ENCODE data around the gene NUTM2A. TPM values are rescaled to one million over a fixed set of nuclear protein-coding genes. Genes with fewer than 3 reads are reported as not detected.
"Not testable (repeated sequence)": the region's sequence is repeated elsewhere in the genome, so short reads cannot be mapped to it uniquely, and the experiment has no call there.

Gene NUTM2A
- total and polyA plus RNA-seq, 5 donors from 2014 or later, result 0.05 to 0.86 (median 0.15) TPM; not detected in 2

DNA sequence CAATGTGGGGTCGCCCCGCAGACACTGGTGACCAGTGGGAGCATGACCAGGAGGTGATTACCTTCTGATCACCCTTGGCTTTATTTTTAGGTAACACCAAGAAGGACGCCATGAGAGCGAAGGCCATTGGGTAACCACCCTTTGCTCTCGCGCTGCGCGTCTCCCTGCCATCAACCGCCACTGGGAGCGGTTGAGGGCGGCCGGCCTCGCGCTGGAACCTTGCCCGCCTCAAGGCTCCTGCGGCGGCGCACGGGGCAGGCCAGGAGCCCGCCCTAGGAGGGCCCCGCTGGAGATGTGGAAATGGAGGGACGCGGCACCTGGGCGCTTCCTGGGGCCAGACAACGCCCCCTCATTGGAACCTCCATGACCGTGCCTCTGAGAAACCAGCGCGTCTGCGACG, 2.5 kb upstream of the NUTM2A start:
- H3K27me3 Mint-ChIP-seq; H3K4me3 Mint-ChIP-seq; H3K36me3 Mint-ChIP-seq; H3K4me1 Mint-ChIP-seq; DNase-seq; ATAC-seq (ENCODE audit: low read depth in 2 of 2); H3K27me3 ChIP-seq (ENCODE audit: control insufficient read depth, insufficient read depth, low read length); H3K4me1 ChIP-seq (ENCODE audit: control insufficient read depth, insufficient read depth, low read length, poor library complexity, severe bottlenecking); H3K9me3 ChIP-seq (ENCODE audit: control insufficient read depth in 2 of 2, low read length in 2 of 2); H3K4me3 ChIP-seq (ENCODE audit: low read depth, low read length); H3K36me3 ChIP-seq (ENCODE audit: control insufficient read depth, insufficient read depth, low read length); H3K27ac ChIP-seq (ENCODE audit: insufficient read depth, low read length, poor library complexity, severe bottlenecking); H3K27ac Mint-ChIP-seq; H3K9me3 Mint-ChIP-seq: not testable (repeated sequence)

DNA sequence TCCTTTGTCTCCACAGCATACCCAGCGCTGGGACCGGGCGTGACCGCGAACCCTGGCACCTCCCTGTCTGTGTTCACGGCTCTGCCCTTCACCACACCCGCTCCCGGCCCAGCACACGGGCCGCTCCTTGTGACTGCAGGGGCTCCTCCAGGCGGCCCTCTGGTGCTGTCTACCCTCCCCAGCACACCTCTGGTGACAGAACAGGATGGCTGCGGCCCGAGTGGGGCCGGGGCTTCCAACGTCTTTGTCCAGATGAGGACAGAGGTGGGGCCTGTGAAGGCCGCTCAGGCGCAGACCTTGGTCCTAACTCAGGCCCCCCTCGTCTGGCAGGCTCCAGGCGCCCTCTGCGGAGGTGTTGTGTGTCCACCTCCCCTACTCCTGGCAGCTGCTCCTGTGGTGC, 3.0 kb downstream of the NUTM2A start:
- H3K36me3 Mint-ChIP-seq; DNase-seq; H3K27me3 ChIP-seq (ENCODE audit: control insufficient read depth, insufficient read depth, low read length); H3K4me3 ChIP-seq (ENCODE audit: low read depth, low read length); H3K9me3 Mint-ChIP-seq; H3K4me1 ChIP-seq (ENCODE audit: control insufficient read depth, insufficient read depth, low read length, poor library complexity, severe bottlenecking); H3K4me3 Mint-ChIP-seq; H3K4me1 Mint-ChIP-seq; H3K27me3 Mint-ChIP-seq; H3K27ac Mint-ChIP-seq; H3K9me3 ChIP-seq (ENCODE audit: control insufficient read depth in 2 of 2, low read length in 2 of 2); H3K27ac ChIP-seq (ENCODE audit: insufficient read depth, low read length, poor library complexity, severe bottlenecking); ATAC-seq (ENCODE audit: low read depth in 2 of 2); H3K36me3 ChIP-seq (ENCODE audit: control insufficient read depth, insufficient read depth, low read length): not testable (repeated sequence)

DNA sequence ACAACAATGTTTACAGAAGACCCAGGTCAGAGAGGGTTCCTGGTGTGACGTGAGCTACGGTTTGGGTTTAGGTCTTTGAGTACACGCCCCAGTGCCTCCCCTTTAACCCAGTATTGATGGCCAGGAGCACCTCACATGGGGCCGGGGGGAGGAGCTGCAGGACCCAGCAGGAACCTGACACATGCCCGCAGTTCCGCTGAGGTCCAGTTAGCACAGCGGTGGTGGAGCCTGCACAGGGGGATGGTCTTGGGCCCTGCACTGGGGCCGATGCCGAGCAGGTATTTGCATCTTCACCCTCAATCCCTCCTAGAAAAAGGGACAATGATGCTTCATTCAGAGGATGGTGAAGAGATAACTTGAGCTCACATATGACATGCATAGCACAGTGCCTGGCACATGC, 4.0 kb downstream of the NUTM2A start:
- H3K27ac Mint-ChIP-seq; H3K36me3 Mint-ChIP-seq; H3K9me3 Mint-ChIP-seq; H3K4me1 Mint-ChIP-seq; H3K4me1 ChIP-seq (ENCODE audit: control insufficient read depth, insufficient read depth, low read length, poor library complexity, severe bottlenecking); H3K4me3 ChIP-seq (ENCODE audit: low read depth, low read length); H3K36me3 ChIP-seq (ENCODE audit: control insufficient read depth, insufficient read depth, low read length); H3K9me3 ChIP-seq (ENCODE audit: control insufficient read depth in 2 of 2, low read length in 2 of 2); H3K4me3 Mint-ChIP-seq; H3K27ac ChIP-seq (ENCODE audit: insufficient read depth, low read length, poor library complexity, severe bottlenecking); DNase-seq; H3K27me3 ChIP-seq (ENCODE audit: control insufficient read depth, insufficient read depth, low read length); H3K27me3 Mint-ChIP-seq; ATAC-seq (ENCODE audit: low read depth in 2 of 2): not testable (repeated sequence)

DNA sequence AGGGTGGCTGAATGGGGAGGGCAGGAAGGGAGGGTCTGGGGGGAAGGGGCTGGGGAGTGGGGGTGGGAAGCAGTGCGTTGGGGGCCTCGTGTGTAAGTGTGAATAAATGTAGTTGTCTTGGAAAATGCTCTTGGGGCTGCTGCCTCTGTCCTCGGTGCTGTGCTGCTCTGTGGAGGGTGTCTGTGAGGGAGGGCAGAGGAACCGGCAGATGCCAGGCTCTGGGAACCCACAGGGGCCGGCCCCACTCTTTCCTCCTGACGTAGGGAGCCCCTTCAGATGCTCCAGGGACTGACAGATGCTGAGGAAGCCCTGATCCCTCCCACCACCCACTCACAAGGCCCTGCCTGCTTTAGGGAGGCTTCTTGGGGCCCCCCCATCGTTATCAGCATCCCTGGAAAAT, 9.6 kb downstream of the NUTM2A start:
- H3K27me3 Mint-ChIP-seq; H3K27ac Mint-ChIP-seq; ATAC-seq (ENCODE audit: low read depth in 2 of 2); H3K36me3 ChIP-seq (ENCODE audit: control insufficient read depth, insufficient read depth, low read length); H3K4me3 ChIP-seq (ENCODE audit: low read depth, low read length); H3K9me3 ChIP-seq (ENCODE audit: control insufficient read depth in 2 of 2, low read length in 2 of 2); H3K27ac ChIP-seq (ENCODE audit: insufficient read depth, low read length, poor library complexity, severe bottlenecking); DNase-seq; H3K4me1 ChIP-seq (ENCODE audit: control insufficient read depth, insufficient read depth, low read length, poor library complexity, severe bottlenecking); H3K27me3 ChIP-seq (ENCODE audit: control insufficient read depth, insufficient read depth, low read length); H3K4me3 Mint-ChIP-seq; H3K9me3 Mint-ChIP-seq; H3K4me1 Mint-ChIP-seq; H3K36me3 Mint-ChIP-seq: not testable (repeated sequence)

DNA sequence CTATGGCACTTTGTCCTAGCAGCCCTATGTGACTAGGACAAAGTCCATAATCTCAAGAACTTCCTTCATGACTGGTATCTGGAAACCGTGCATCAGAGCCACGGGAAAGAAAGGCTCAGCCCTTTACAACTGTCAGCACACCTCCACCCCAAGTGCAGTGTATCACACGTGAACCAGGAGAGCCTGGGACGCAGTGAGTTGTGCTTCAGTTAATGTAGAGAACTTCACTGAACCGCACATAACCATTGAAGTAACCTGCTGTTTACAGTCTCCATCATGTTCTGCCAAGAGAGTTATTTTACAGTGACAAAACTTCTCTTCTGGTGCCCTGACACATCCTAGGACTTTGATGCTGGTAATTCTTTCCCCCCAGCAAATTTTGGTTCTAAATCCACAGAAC, 12.0 kb downstream of the NUTM2A start:
- H3K4me3 Mint-ChIP-seq; ATAC-seq (ENCODE audit: low read depth in 2 of 2); H3K27ac ChIP-seq (ENCODE audit: insufficient read depth, low read length, poor library complexity, severe bottlenecking); H3K36me3 Mint-ChIP-seq; DNase-seq; H3K27me3 Mint-ChIP-seq; H3K27ac Mint-ChIP-seq; H3K27me3 ChIP-seq (ENCODE audit: control insufficient read depth, insufficient read depth, low read length); H3K4me3 ChIP-seq (ENCODE audit: low read depth, low read length); H3K4me1 ChIP-seq (ENCODE audit: control insufficient read depth, insufficient read depth, low read length, poor library complexity, severe bottlenecking); H3K36me3 ChIP-seq (ENCODE audit: control insufficient read depth, insufficient read depth, low read length); H3K4me1 Mint-ChIP-seq; H3K9me3 ChIP-seq (ENCODE audit: control insufficient read depth in 2 of 2, low read length in 2 of 2); H3K9me3 Mint-ChIP-seq: not testable (repeated sequence)

DNA sequence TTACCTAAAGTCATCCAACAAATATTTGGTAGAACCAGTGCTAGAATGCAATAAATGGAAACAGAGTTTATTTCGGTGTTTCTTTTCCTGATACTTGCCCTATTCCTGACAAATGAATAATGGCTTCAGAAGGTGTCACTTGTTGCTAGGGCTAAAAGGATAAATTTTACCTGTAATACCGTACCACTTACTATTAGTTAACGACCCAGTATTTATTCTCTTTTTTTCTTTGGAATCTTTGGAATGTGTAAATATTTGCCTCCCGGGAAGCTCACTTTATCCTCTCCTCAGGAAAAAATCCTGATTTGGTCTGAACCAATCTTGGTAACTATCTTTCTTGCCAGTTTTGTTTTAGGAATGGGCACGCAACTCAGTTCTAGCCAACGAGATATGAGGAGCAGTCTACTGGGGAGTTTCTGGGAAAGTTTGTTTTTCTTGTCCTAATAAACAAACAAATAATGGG, 14.1 kb downstream of the NUTM2A start:
- not testable (repeated sequence) for H3K27me3 ChIP-seq (ENCODE audit: control insufficient read depth, insufficient read depth, low read length); H3K36me3 Mint-ChIP-seq; H3K36me3 ChIP-seq (ENCODE audit: control insufficient read depth, insufficient read depth, low read length); H3K27ac Mint-ChIP-seq; DNase-seq; H3K9me3 Mint-ChIP-seq; H3K4me1 ChIP-seq (ENCODE audit: control insufficient read depth, insufficient read depth, low read length, poor library complexity, severe bottlenecking); H3K4me1 Mint-ChIP-seq; H3K27me3 Mint-ChIP-seq; H3K9me3 ChIP-seq (ENCODE audit: control insufficient read depth in 2 of 2, low read length in 2 of 2); H3K27ac ChIP-seq (ENCODE audit: insufficient read depth, low read length, poor library complexity, severe bottlenecking); H3K4me3 Mint-ChIP-seq; H3K4me3 ChIP-seq (ENCODE audit: low read depth, low read length); ATAC-seq (ENCODE audit: low read depth in 2 of 2)

DNA sequence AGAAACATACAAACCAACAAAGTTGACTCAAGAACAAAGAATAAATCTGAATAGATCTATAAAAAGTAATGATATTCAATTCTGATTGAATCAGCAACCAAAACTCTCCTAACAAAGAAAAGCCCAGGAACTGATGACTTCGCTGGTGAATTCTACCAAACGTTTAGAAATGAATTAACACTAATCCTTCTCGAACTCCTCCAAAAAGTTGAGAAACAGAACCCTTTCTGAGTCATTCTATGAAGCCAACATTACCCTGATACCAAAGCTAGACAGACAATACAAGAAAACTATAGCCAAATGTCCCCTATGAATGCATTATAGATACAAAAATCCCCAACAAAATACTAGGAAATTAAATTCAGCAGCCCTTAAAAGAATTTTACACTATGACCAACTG, 16.9 kb downstream of the NUTM2A start:
- H3K27me3 Mint-ChIP-seq; DNase-seq; H3K27me3 ChIP-seq (ENCODE audit: control insufficient read depth, insufficient read depth, low read length); H3K36me3 Mint-ChIP-seq; ATAC-seq (ENCODE audit: low read depth in 2 of 2); H3K36me3 ChIP-seq (ENCODE audit: control insufficient read depth, insufficient read depth, low read length); H3K27ac Mint-ChIP-seq; H3K9me3 Mint-ChIP-seq; H3K4me1 ChIP-seq (ENCODE audit: control insufficient read depth, insufficient read depth, low read length, poor library complexity, severe bottlenecking); H3K27ac ChIP-seq (ENCODE audit: insufficient read depth, low read length, poor library complexity, severe bottlenecking); H3K4me3 Mint-ChIP-seq; H3K4me3 ChIP-seq (ENCODE audit: low read depth, low read length); H3K4me1 Mint-ChIP-seq; H3K9me3 ChIP-seq (ENCODE audit: control insufficient read depth in 2 of 2, low read length in 2 of 2): not testable (repeated sequence)

DNA sequence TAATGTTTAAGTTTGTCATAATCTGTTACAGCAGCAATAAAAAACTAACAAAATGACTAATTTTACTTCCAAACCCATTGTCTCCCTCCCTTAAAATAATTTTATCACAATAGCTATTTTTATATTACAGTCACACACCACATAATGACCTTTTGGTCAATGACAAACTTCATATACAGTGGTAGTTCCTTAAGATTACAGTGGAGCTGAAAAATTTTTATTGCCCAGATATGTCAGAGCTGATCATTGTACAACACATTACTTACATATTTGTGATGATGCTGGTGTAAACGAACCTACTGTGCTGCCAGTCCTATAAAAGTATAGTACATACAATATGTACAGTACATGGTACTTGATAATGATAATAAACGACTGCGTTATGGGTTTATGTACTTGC, 22.1 kb downstream of the NUTM2A start:
- H3K4me3 ChIP-seq (ENCODE audit: low read depth, low read length); H3K4me3 Mint-ChIP-seq; H3K27ac ChIP-seq (ENCODE audit: insufficient read depth, low read length, poor library complexity, severe bottlenecking); ATAC-seq (ENCODE audit: low read depth in 2 of 2); H3K27me3 ChIP-seq (ENCODE audit: control insufficient read depth, insufficient read depth, low read length); H3K9me3 Mint-ChIP-seq; H3K27me3 Mint-ChIP-seq; DNase-seq; H3K36me3 ChIP-seq (ENCODE audit: control insufficient read depth, insufficient read depth, low read length); H3K9me3 ChIP-seq (ENCODE audit: control insufficient read depth in 2 of 2, low read length in 2 of 2); H3K36me3 Mint-ChIP-seq; H3K4me1 ChIP-seq (ENCODE audit: control insufficient read depth, insufficient read depth, low read length, poor library complexity, severe bottlenecking); H3K4me1 Mint-ChIP-seq; H3K27ac Mint-ChIP-seq: not testable (repeated sequence)
